Activated T-cell treated with anti-CD3 and anti-CD28 coated beads, Interleukin-2, amount 50 U/mL, for 72 hours (primary cell): ENCODE results near the gene SLC8A1. TPM values are rescaled to one million over a fixed set of nuclear protein-coding genes. Genes with fewer than 3 reads are reported as not detected.

Experiments
- ATAC-seq, 2 donors: fragments of 150-1000 bp; cut with Tn5 transposase; replicated peaks in 1 of 2; 2 replicates each; pipeline ENCODE4 v1.10.0; 2021; ENCODE audit warnings: moderate library complexity in 2 of 2, mild to moderate bottlenecking in 1 of 2
- DNase-seq, 2 donors: peaks; one replicate each; pipeline ENCODE4 v3.0.0; 2021 to 2022; ENCODE audit warnings: mixed read lengths in 1 of 2
- H3K27ac Mint-ChIP-seq: one replicate; pipeline ENCODE4 v1.8.0; 2022; ENCODE audit warnings: mild to moderate bottlenecking, moderate library complexity, mixed read lengths
- H3K27me3 Mint-ChIP-seq: one replicate; pipeline ENCODE4 v1.8.0; 2022; ENCODE audit warnings: low read depth, mixed read lengths
- H3K36me3 Mint-ChIP-seq, 2 donors: one replicate each; pipeline ENCODE4 v1.8.0; 2022; ENCODE audit warnings: mixed read lengths in 2 of 2, mild to moderate bottlenecking in 1 of 2; ENCODE audit not compliant: insufficient read depth in 2 of 2
- H3K4me1 Mint-ChIP-seq: one replicate; pipeline ENCODE4 v1.8.0; 2022; ENCODE audit warnings: low read depth, mixed read lengths
- H3K4me3 Mint-ChIP-seq, 2 donors: one replicate each; pipeline ENCODE4 v1.8.0; 2022; ENCODE audit warnings: mild to moderate bottlenecking in 2 of 2, mixed read lengths in 2 of 2, moderate library complexity in 2 of 2
- H3K9me3 Mint-ChIP-seq, 2 donors: one replicate each; pipeline ENCODE4 v1.8.0; 2022; ENCODE audit warnings: mixed read lengths in 2 of 2
- total RNA-seq, 2 donors: library from RNA; stranded (reverse); gene quantifications; one replicate each; pipeline ENCODE4 v1.2.3, GENCODE V29; 2022

The SLC8A1 gene
- total RNA-seq, 2 donors from 2014 or later, result 0.58 to 1.9 TPM

- H3K27ac Mint-ChIP-seq, result no peak overlapping the region
- H3K9me3 Mint-ChIP-seq, result no peaks in the 10 kb centered on the region
- H3K27me3 Mint-ChIP-seq, result no peaks in the 10 kb centered on the region
- no peak for DNase-seq
- peaks cover 8% of the 10 kb centered on the region for H3K4me1 Mint-ChIP-seq
- no peaks in the 10 kb centered on the region for H3K36me3 Mint-ChIP-seq
- no peak for ATAC-seq
- no peak overlapping the region for H3K4me3 Mint-ChIP-seq
Measured at GRCh38 chr2:40363631-40364030, 88.3 kb downstream of the SLC8A1 start.

GRCh38 chr2:40363231-40363630 is 88.7 kb downstream of the SLC8A1 start:
- ATAC-seq (no peak), DNase-seq (no peak)
- Mint-ChIP-seq H3K27me3 (no peaks in the 10 kb centered on the region), H3K4me3 (no peak overlapping the region), H3K9me3 (no peaks in the 10 kb centered on the region), H3K27ac (no peak overlapping the region), H3K36me3 (no peaks in the 10 kb centered on the region), H3K4me1 (peaks cover 8% of the 10 kb centered on the region)

- ATAC-seq (no peak), DNase-seq (no peak)
- Mint-ChIP-seq H3K27me3 (no peaks in the 10 kb centered on the region), H3K9me3 (no peaks in the 10 kb centered on the region), H3K4me1 (peaks cover 8% of the 10 kb centered on the region), H3K4me3 (no peak overlapping the region), H3K27ac (no peak overlapping the region), H3K36me3 (no peaks in the 10 kb centered on the region)
Measured at GRCh38 chr2:40361478-40361877, 90.4 kb downstream of the SLC8A1 start.

- Mint-ChIP-seq H3K4me3 (no peak overlapping the region), H3K27ac (no peak overlapping the region), H3K27me3 (no peaks in the 10 kb centered on the region), H3K9me3 (no peaks in the 10 kb centered on the region), H3K4me1 (peaks cover 8% of the 10 kb centered on the region), H3K36me3 (no peaks in the 10 kb centered on the region)
- ATAC-seq, result peak in 1 of 2 donors; percentile 27
- DNase-seq, result no peak
Measured at GRCh38 chr2:40360652-40361051, 91.2 kb downstream of the SLC8A1 start.

- H3K4me3 Mint-ChIP-seq, result no peak overlapping the region
- H3K9me3 Mint-ChIP-seq, result no peaks in the 10 kb centered on the region
- peaks cover 6% of the 10 kb centered on the region for H3K4me1 Mint-ChIP-seq
- H3K36me3 Mint-ChIP-seq, result no peaks in the 10 kb centered on the region
- no peaks in the 10 kb centered on the region for H3K27me3 Mint-ChIP-seq
- DNase-seq (no peak), ATAC-seq (no peak)
- H3K27ac Mint-ChIP-seq, result no peak overlapping the region
Measured at GRCh38 chr2:40359811-40360210, 92.1 kb downstream of the SLC8A1 start.

GRCh38 chr2:40358783-40359182 is 93.1 kb downstream of the SLC8A1 start:
- no peaks in the 10 kb centered on the region for H3K4me1 Mint-ChIP-seq
- no peak for DNase-seq
- no peaks in the 10 kb centered on the region for H3K36me3 Mint-ChIP-seq
- H3K27ac Mint-ChIP-seq, result no peak overlapping the region
- no peaks in the 10 kb centered on the region for H3K27me3 Mint-ChIP-seq
- H3K9me3 Mint-ChIP-seq, result no peaks in the 10 kb centered on the region
- H3K4me3 Mint-ChIP-seq, result no peak overlapping the region
- ATAC-seq, result no peak

GRCh38 chr2:40357667-40358066 is 94.2 kb downstream of the SLC8A1 start:
- no peaks in the 10 kb centered on the region for H3K9me3 Mint-ChIP-seq
- no peaks in the 10 kb centered on the region for H3K27me3 Mint-ChIP-seq
- ATAC-seq, result no peak
- H3K4me3 Mint-ChIP-seq, result no peak overlapping the region
- H3K4me1 Mint-ChIP-seq, result no peaks in the 10 kb centered on the region
- no peaks in the 10 kb centered on the region for H3K36me3 Mint-ChIP-seq
- DNase-seq, result no peak
- no peak overlapping the region for H3K27ac Mint-ChIP-seq

GRCh38 chr2:40355451-40355850 is 96.4 kb downstream of the SLC8A1 start:
- ATAC-seq (no peak), DNase-seq (no peak)
- Mint-ChIP-seq H3K27ac (no peak overlapping the region), H3K27me3 (no peaks in the 10 kb centered on the region), H3K4me3 (no peak overlapping the region), H3K4me1 (no peaks in the 10 kb centered on the region), H3K9me3 (no peaks in the 10 kb centered on the region), H3K36me3 (no peaks in the 10 kb centered on the region)

GRCh38 chr2:40353231-40353630 is 98.7 kb downstream of the SLC8A1 start:
- DNase-seq (no peak), ATAC-seq (no peak)
- H3K4me1 Mint-ChIP-seq, result no peaks in the 10 kb centered on the region
- no peaks in the 10 kb centered on the region for H3K36me3 Mint-ChIP-seq
- H3K27ac Mint-ChIP-seq, result no peak overlapping the region
- H3K4me3 Mint-ChIP-seq, result no peak overlapping the region
- no peaks in the 10 kb centered on the region for H3K27me3 Mint-ChIP-seq
- no peaks in the 10 kb centered on the region for H3K9me3 Mint-ChIP-seq

GRCh38 chr2:40352703-40353099 is 99.2 kb downstream of the SLC8A1 start:
- no peak overlapping the region for H3K4me3 Mint-ChIP-seq
- no peak overlapping the region for H3K27ac Mint-ChIP-seq
- DNase-seq (no peak), ATAC-seq (no peak)
- H3K9me3 Mint-ChIP-seq, result no peaks in the 10 kb centered on the region
- H3K27me3 Mint-ChIP-seq, result no peaks in the 10 kb centered on the region
- H3K36me3 Mint-ChIP-seq, result no peaks in the 10 kb centered on the region
- H3K4me1 Mint-ChIP-seq, result no peaks in the 10 kb centered on the region

GRCh38 chr2:40352041-40352702 is 99.7 kb downstream of the SLC8A1 start:
- Mint-ChIP-seq H3K27me3 (no peaks in the 10 kb centered on the region), H3K36me3 (no peaks in the 10 kb centered on the region), H3K27ac (no peak overlapping the region), H3K4me1 (no peaks in the 10 kb centered on the region), H3K4me3 (no peak overlapping the region), H3K9me3 (no peaks in the 10 kb centered on the region)
- no peak for ATAC-seq
- no peak for DNase-seq

- DNase-seq, result no peak
- H3K36me3 Mint-ChIP-seq, result no peaks in the 10 kb centered on the region
- H3K27ac Mint-ChIP-seq, result no peak overlapping the region
- H3K9me3 Mint-ChIP-seq, result no peaks in the 10 kb centered on the region
- no peaks in the 10 kb centered on the region for H3K27me3 Mint-ChIP-seq
- no peaks in the 10 kb centered on the region for H3K4me1 Mint-ChIP-seq
- ATAC-seq, result no peak
- no peak overlapping the region for H3K4me3 Mint-ChIP-seq
Measured at GRCh38 chr2:40348665-40349064, 103.2 kb downstream of the SLC8A1 start.

GRCh38 chr2:40348038-40348437 is 103.9 kb downstream of the SLC8A1 start:
- H3K27ac Mint-ChIP-seq, result no peak overlapping the region
- DNase-seq (no peak), ATAC-seq (no peak)
- H3K9me3 Mint-ChIP-seq, result no peaks in the 10 kb centered on the region
- no peaks in the 10 kb centered on the region for H3K4me1 Mint-ChIP-seq
- H3K4me3 Mint-ChIP-seq, result no peak overlapping the region
- H3K27me3 Mint-ChIP-seq, result no peaks in the 10 kb centered on the region
- H3K36me3 Mint-ChIP-seq, result no peaks in the 10 kb centered on the region

GRCh38 chr2:40346535-40347354 is 105.1 kb downstream of the SLC8A1 start:
- Mint-ChIP-seq H3K27me3 (no peaks in the 10 kb centered on the region), H3K4me3 (no peak overlapping the region), H3K27ac (no peak overlapping the region), H3K9me3 (no peaks in the 10 kb centered on the region), H3K36me3 (no peaks in the 10 kb centered on the region), H3K4me1 (no peaks in the 10 kb centered on the region)
- no peak for ATAC-seq
- no peak for DNase-seq
